ENCODE results near the gene USP1. TPM values are rescaled to one million over a fixed set of nuclear protein-coding genes. Genes with fewer than 3 reads are reported as not detected.

The USP1 gene
- total RNA-seq, 2 experiments from 2014 or later, result 67.3 to 68.1 TPM

- Mint-ChIP-seq H3K27ac (no peak overlapping the region), H3K9me3 (no peaks in the 10 kb centered on the region), H3K36me3 (ENCODE audit: low read depth) (no peaks in the 10 kb centered on the region), H3K4me3 (no peak overlapping the region), H3K27me3 (no peaks in the 10 kb centered on the region), H3K4me1 (ENCODE audit: low read depth) (no peaks in the 10 kb centered on the region)
- no peak for ATAC-seq
- POLR2A ChIA-PET, result no interaction called here
- intact Hi-C loops (cut with micrococcal nuclease), result no loop called here
- no peak for TF ChIP-seq CTCF (IDR thresholded peaks at IDR 0.05)
- CTCF ChIA-PET, result no interaction called here
- no peak for DNase-seq
Measured at GRCh38 chr1:62398377-62398776, 38.5 kb upstream of the USP1 start.

GRCh38 chr1:62401034-62401760, 35.7 kb upstream of the USP1 start:
- POLR2A ChIA-PET, result no interaction called here
- Mint-ChIP-seq H3K4me3 (no peak overlapping the region), H3K4me1 (ENCODE audit: low read depth) (no peaks in the 10 kb centered on the region), H3K36me3 (ENCODE audit: low read depth) (no peaks in the 10 kb centered on the region), H3K27ac (no peak overlapping the region), H3K27me3 (no peaks in the 10 kb centered on the region), H3K9me3 (no peaks in the 10 kb centered on the region)
- CTCF ChIA-PET, result interaction anchor here (1.6 to 13.4 kb wide), 2 partner anchors 10 to 227 kb away, joined by 8 to 105 read pairs; no protein-coding TSS in a partner anchor
- DNase-seq (no peak), ATAC-seq (no peak)
- TF ChIP-seq CTCF (IDR thresholded peaks at IDR 0.05), result no peak
- intact Hi-C loops (cut with micrococcal nuclease), result no loop called here

GRCh38 chr1:62405247-62405646, 31.6 kb upstream of the USP1 start:
- Mint-ChIP-seq H3K9me3 (no peaks in the 10 kb centered on the region), H3K4me3 (no peak overlapping the region), H3K36me3 (ENCODE audit: low read depth) (no peaks in the 10 kb centered on the region), H3K4me1 (ENCODE audit: low read depth) (no peaks in the 10 kb centered on the region), H3K27me3 (no peaks in the 10 kb centered on the region), H3K27ac (no peak overlapping the region)
- CTCF ChIA-PET, result interaction anchor here (0.6 to 13.4 kb wide), 6 partner anchors 14 to 246 kb away, joined by 3 to 105 read pairs (median 4); no protein-coding TSS in a partner anchor
- ATAC-seq, result no peak
- POLR2A ChIA-PET, result no interaction called here
- no peak for DNase-seq
- TF ChIP-seq CTCF (IDR thresholded peaks at IDR 0.05), result no peak
- intact Hi-C loops (cut with micrococcal nuclease), result no loop called here

- POLR2A ChIA-PET, result no interaction called here
- H3K27me3 Mint-ChIP-seq, result no peaks in the 10 kb centered on the region
- no peak for ATAC-seq
Measured at GRCh38 chr1:62406576-62406975, 30.3 kb upstream of the USP1 start.

More at GRCh38 chr1:62406576-62406975, 30.3 kb upstream of the USP1 start:
- H3K9me3 Mint-ChIP-seq, result no peaks in the 10 kb centered on the region
- H3K27ac Mint-ChIP-seq, result no peak overlapping the region
- TF ChIP-seq CTCF (IDR thresholded peaks at IDR 0.05), result no peak
- no peaks in the 10 kb centered on the region for H3K36me3 Mint-ChIP-seq (ENCODE audit: low read depth)
- no peaks in the 10 kb centered on the region for H3K4me1 Mint-ChIP-seq (ENCODE audit: low read depth)
- no peak overlapping the region for H3K4me3 Mint-ChIP-seq
- DNase-seq, result no peak
- intact Hi-C loops (cut with micrococcal nuclease), result no loop called here
- CTCF ChIA-PET, result interaction anchor here (0.6 to 13.4 kb wide), 13 partner anchors 10 to 453 kb away, joined by 3 to 105 read pairs (median 3); no protein-coding TSS in a partner anchor

Measured in activated CD8-positive, alpha-beta T cell treated with anti-CD3 and anti-CD28 coated beads for 36 hours (primary cell).